Dedifferentiated amniotic fluid mesenchymal stem cell (primary cell): ENCODE results near the gene GPR12.
"Not testable (repeated sequence)": the region's sequence is repeated elsewhere in the genome, so short reads cannot be mapped to it uniquely, and the experiment has no call there.

Experiments
- DNase-seq: peaks from one replicate; pipeline ENCODE4 v3.0.0-alpha.2; 2016; ENCODE audit errors: extremely low spot score

GPR12 gene

DNA sequence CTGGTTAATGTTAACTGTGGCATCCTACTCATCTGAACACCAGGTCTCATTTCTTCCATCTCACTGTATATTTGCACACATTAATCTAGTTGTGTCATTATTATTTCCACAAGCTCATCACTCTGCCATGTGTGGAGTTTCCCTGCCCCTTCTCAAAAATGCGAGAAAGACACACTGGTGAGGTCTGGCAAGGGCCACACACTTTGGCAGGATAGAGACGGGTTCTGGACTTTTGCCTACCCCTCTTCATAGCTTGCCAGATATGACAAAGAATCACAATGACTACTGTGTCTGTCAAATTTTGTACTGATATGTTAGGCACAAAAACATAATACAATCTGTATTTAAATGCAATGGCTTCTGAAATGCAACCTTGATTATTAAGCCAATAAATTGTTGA, 12.9 kb downstream of the GPR12 start:
- DNase-seq, result no peak

DNA sequence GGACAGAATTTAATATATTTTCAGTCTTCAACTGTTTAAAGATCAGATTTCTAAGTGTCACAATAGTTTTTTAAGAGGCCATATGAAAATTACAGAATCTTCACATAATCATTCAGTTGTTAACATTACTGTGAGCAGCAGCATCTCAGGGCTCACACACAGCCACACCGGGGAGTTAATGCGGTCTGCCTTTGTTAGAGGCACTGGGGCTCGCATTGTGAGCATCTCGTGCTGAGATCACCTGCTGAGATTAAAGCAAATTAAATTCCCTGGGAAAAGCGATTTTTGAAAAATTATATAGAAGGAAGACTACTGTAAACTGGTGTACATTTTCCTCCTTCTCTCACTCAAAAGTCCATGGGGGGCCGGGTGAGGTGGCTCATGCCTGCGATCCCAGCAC, 16.6 kb downstream of the GPR12 start:
- DNase-seq, result no peak

DNA sequence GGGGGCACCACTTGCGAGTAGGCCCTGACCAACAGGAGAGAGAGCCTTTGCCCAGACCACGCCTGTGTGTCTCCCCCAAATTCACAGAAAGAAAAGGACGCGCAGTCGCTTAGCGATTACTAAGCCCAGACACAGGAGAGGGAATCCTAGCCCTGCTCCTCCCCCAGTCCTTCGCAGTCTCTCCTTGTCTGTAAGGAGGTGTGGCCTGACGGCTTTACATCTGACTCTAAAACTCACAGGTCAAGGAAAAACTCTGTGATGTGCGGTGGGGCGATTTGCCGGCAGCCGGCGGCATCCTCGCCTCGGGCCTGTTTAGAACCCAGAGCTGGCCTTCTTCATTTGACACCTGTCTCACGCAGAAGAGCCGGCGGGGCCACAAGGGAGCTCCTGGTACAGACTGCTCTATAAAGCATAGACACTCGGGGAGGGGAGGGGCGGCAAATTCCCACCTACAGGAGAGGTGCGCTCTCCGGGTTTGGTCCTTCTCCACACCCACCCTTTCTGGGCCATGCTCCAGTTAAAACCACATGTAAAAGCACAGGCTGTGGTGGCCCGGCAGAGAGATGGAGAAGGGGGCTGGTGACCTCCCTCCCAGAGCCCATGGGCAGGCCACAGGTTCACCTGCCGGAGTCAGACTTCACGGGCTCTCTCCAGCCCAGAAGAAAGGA, 17.8 kb downstream of the GPR12 start:
- no peak for DNase-seq

DNA sequence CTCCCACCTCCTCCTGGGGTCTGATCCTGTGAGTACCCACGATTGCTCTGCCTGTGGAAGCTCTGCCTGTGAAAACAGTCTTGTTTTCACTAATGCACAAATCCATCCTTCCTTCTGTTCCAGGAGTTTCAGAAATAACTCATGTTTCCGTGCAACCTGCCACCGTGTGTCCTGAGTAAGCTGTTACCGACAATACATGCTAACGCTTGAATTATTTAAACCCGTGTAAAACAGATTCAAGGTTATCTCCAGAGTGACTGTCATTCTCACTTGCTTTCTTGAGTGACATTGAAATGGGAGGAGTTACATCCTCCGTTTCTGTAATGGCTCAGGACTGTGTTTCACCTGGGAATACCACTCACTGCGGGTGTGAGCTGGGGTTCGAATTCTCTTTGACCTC, 24.9 kb downstream of the GPR12 start:
- no peak for DNase-seq

DNA sequence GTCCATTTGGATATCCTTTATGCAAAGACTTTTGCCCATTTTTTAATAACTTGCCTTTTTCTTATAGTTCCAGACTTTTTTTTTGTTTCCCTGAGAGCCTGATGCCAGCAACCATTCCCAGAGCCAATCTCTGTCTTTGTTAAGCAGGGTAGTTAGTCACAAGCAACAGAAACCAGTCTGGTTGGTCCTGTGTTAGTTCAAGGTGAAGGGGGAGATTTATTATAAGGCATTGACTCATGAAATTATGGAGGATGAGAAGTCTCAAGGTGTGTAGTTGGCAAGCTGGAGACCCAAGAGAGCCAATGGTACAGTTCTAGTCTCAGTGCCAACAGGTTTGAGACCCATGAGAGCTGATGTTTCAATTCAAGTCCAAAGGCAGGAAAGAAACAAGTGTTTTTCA, 33.0 kb downstream of the GPR12 start:
- no peak for DNase-seq

DNA sequence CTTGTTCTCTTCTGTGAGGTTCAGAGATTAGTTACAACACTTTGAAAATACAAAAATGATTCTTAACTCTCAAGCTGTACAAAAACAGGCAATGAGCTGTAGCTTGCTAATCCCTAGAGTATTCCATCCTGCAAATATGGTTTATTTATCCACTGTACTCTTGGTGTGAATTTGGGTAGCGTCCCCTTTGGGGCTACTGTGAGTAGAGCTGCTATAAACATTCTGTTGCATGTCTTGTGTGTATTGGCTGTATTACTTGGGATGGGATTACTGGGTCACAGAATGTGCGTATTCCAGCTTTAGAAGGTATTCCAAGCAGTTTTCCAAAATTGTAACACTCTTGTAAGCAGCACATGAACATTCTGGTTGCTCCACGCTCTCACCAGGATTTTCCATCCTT, 33.5 kb downstream of the GPR12 start:
- no peak for DNase-seq

DNA sequence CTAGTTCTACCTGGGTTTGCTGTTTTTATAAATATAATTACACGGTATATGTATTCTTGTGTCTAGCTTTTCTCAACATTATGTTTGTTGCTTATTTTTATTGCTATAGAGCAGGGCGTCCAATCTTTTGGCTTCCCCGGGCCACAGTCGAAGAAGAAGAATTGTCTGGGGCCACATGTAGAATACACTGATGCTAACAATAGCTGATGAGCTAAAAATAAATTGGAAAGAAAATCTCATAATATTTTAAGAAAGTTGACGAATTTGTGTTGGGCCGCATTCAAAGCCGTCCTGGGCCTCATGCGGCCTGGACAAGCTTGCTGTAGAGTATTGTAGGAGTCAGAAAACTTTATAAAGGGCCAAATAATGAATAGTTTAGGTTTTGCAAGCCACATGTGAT, 33.9 kb downstream of the GPR12 start:
- no peak for DNase-seq

DNA sequence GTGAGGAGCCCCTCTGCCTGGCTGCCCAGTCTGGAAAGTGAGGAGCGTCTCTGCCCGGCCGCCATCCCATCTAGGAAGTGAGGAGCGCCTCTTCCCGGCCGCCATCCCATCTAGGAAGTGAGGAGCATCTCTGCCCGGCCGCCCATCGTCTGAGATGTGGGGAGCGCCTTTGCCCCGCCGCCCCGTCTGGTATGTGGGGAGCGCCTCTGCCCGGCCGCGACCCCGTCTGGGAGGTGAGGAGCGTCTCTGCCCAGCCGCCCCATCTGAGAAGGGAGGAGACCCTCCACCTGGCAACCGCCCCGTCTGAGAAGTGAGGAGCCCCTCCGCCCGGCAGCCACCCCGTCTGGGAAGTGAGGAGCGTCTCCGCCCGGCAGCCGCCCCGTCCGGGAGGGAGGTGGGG, 37.0 kb downstream of the GPR12 start:
- not testable (repeated sequence) for DNase-seq

DNA sequence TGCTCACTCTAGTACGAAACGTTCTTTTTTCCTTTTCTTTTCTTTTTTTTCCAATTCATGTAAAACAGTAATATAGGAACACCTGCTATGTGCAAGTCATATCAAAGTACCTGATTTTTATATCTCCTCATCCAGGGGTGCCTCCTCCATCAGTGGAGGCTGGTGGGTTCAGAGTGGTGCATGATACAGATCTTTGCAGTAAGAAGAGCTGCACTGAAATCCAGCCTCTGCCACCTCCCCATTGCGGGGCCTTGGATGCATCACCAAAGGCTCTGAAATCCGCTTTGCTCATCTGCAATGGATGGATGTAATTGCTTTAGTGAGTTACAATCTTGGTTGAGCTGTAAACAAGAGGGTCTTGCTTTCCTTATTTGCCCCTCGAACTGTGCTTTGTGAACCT, 38.3 kb downstream of the GPR12 start:
- DNase-seq, result no peak

DNA sequence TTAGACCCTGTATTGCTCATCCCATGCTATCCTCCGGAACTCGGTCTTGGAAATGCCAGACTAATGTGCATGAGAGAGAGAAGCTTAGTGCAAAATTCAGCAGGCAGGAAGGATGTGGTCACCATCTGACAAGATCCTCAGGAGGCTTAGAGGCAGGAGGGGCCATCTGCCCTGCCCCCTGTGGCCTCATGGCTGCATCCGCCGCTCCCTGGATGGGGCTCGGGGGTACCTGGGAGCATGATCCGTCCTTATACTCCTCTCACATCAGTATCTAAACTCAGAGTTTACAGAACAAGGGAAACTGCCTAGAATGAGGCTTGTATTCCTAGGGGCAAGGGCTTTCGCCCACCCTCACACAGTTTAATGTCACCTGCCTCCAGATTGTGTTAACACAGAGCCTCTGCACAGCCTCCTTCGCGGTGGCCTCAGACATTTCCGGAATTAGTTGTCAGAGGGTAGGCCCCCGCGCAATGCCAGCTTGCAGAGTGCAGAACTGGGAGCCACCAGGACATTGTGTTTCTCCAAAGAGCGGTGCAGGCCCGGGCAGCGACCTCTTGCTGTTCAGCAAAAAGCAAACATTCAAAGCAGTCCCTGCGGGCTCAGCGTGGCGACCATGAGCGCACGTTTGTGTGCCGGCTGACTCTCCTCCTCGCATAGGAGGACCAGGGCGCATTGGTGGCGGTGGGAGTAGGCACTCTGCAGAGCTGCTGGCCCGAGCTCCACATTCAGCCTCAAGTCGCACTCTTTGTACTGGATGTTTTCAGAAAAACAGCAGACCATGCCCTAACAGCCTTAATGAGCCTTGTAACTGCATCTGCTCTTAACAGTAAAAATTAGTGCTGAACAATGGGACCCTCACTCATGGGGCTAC, 39.1 kb downstream of the GPR12 start:
- DNase-seq, result no peak

DNA sequence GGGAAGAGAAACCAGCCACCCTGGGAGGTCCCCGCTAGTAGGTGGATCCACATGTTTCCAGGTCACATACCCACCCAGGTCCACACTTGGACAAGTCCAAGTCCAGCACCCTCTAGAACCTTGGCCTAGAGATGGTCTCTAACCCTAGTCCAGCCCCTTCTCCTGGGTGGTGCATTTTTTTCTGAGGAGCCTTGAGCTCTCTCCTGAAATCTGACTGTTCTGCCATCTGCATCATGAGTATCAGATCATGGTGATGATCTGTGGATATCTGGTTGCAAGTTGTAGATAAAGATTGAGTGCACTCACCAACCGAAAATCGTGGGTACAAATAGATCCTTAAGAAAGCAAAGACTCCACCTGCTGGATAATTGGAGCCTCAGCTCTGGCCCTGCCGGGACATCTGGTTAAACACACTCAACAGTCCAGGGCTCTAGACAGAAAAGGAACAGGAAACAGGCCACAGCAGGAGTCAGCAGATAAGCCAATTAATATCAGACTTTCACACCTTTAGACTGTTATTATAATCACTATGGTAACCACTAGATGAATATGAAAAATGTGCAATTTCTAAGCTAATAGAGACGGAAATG, 41.1 kb downstream of the GPR12 start:
- no peak for DNase-seq

DNA sequence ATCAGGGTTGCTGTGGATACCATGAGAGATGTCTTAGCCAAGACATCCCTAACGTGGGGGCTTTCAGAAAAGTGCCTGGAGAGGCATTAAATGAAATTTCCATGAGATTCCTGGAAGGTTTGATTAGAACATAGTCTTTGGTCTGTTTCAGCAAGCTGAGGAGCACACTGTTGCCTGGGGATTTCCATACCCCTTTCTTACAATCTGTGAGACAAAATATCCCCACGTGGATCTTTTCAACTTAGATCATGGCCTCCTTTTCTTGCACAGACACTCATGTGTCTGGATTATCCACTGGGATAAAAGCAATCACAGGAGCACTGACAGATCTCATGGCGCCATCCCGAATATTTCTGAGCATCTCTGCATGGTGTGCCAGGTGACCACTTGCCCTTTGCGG, 41.7 kb downstream of the GPR12 start:
- DNase-seq, result no peak

DNA sequence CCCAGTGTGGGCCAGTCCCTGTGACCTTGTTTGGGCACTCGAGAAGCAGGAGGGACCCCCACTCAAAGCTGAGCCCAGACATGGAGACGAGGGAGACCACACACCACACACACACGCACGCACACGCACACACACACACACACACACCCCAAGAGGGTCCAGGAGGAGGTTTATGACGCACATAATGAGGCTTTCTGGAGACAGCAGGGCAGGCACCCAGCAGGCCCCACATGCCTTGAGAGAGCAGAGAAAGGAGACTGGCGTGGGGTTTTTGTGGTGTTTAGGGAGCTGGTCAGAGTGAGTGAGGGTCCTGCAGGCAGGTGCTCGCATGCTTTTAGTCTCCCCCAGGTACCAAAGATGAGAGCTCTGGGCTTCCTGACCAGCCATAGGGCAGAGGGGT, 42.4 kb downstream of the GPR12 start:
- no peak for DNase-seq

DNA sequence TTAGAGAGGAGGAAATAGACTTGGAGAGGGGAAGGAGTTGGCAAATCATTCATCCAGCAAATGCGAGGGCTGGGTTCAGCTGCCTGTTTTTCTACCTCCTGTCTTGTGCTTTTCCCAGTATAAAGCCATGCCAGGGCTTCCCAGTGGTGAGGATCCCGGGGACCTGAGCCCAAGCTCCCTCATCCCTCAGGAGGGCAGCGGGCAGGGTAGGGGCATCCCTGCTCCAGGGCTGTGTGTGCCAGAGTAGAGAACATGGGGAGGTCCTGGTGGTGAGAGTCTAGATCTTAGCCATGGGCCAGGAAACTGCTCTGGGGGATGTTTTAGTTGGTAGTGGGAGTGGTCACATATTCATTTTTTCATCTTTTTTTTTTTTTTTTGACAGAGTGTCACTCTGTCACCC, 43.6 kb downstream of the GPR12 start:
- DNase-seq, result no peak

DNA sequence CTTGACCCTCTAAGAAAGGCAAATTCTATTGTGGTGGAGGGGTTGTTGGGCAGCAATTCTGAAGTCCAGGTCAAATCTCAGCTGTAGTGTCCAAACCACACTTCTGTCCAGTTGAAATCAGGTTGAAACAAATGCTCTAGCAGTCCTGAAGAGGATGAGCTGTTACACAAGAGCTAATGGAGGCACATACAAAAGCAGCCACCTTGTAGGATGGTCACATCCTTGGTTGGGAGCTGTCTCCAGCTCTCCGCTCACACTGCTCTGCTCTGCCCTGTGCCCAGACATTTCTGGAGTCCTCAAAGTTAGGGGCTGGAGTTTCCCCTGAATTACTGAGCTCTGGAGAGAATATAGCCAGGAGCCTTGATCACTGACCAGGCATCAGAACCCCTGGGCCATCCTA, 47.2 kb downstream of the GPR12 start:
- no peak for DNase-seq

DNA sequence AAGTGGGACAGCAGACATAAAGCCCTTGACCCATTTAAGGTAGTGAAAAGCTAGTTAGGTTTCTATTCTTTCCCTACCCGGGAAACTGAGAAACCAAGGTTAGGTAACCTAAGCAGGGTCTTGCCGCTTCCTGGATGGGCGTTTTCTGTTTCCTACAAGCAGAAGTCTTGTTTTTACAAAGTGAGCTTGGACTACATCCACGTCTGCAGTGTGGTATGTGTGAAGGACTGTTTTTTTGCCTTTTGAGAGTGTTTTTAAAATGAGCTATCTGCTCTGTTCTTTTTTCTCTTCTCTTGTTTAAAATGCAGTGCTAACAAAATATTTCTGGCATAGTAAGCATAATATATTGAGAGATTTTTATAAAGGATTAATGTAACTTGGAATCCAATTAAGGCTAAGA, 49.4 kb downstream of the GPR12 start:
- no peak for DNase-seq

DNA sequence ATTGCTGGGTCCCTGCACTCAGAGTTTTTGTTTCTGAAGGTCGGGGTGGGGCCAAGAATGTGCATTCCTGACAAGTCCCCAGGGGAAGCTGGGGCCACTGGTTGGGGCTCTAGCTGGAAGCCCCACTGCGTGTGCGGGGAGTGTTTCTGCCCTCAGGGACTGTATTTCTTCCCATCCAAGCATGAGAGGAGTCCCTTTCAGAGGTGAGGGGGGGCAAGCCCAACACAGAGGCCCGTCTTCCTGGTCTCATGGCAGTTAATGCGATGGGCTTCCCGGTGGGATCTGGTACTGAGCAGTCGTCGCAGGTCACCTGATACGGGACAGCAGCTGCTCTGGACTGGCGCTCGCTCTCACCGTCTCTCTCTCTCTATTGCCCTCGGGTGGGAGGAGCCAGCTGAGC, 50.4 kb downstream of the GPR12 start:
- no peak for DNase-seq

DNA sequence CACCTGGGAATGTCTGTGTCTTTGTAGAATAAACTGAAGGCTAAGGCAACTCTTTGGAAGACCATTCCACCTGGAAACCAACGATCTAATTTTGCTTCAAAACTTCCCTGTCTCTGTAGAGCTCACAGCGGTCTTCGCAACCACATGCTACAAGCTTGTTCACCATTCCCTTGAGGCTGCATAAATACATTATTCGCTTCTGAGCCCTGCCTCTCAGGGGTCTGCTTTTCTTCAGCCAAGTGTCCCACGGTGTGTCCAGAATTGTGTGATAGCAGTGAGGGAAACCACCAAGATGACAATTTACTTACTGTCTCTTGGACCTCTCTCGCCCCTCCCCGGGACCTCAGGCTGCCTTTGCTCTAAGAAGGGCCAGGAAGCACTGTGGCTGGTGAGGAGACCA, 51.1 kb downstream of the GPR12 start:
- no peak for DNase-seq

DNA sequence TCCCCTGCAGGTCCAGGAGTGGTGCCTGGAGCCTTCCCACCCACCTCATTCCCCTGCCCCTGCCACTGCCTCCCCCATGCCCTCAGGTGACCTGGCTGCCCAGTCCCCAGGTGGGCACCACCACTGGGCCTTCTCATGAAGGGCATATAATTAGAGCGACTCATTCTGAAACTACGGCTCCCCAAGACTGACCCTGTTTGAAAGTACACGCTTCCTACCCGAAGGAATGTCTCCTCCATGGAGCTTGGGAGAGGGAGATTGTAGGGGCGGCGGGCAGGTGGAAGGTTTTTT, 52.6 kb downstream of the GPR12 start:
- no peak for DNase-seq

DNA sequence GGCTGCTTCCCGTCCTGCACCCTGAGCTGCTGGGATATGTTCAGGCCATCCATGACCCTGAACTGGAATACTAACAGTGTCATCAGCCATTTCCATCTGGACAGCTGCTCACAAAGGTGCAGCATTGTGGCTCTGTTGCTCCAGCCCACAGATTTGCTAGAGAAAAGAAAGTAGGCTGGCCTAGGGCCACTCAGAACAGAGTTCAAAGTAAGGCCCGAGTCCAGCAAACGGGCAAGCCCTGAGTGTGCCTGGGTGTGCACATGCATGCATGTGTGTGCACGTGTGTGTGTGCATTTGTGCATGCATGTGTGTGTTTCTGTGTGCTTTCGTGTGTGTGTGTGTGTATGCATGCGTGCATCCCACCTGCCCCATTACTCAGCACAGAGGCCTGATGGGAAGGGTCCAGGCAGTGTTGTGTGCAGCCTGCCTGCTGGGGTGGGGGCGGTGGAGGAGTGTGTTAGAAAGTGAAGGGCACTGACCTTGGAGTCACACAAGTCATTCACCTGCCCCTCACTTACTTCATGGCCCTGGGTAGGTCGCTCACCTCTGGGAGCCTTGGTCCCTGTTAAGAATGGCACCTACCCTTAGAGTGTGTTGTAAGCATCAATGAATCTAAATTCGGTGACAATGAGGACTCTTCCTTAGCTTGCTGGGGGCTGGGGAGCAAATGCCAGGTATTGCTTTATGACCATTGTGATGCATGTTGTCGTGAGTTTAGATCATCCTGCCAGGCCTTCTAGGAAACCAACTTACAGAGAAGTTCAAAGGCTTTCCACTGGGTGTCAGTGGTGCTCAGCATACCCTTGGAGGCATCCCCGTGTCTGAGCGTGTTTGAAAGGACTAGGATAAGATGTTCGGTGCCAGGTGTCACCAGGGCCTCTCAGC, 53.2 kb downstream of the GPR12 start:
- peak; percentile 44 for DNase-seq

DNA sequence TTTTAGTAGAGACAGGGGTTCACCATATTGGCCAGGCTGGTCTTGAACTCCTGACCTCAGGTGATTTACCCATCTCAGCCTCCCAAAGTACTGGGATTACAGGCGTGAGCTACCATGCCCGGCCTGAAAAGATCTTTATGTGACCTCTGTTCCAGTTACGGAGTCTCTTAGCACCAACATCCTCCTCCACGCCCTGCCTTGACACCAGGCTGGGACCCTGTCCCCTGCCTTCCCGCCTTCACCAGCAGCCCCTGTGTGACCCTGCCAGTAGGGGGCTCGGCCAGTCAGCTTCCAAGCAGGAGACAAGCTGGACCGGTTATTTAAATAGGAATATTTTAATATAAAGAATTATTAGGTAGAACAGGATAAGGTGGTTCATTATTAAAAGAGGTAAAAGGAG, 54.2 kb downstream of the GPR12 start:
- DNase-seq, result no peak

DNA sequence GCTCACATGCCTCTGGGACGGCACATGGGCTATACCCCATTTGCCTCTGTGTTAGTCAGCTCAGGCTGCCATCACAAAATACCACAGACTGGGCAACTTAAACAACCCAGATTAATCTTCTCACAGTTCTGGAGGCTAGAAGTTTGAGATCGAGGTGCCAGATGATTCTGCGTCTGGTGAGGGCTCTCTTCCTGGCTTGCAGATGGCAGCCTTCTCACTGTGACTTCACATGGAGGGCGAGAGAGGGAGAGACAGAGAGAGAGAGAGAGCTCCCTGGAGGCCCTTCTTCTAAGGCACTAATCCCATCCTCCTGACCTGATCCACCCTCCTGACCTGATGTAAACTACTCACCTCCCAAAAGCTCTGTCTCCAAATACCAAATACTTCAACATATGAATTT, 55.0 kb downstream of the GPR12 start:
- DNase-seq, result no peak
